OCI-LY1 (cell line): Measurements from ENCODE around the gene PRKCA.

Source experiments
- H2AFZ ChIP-seq: fragments of 200-600 bp; sonication (generic), shearing (Covaris generic); 2 replicates; pipeline ENCODE4 v1.6.0; 2014; ENCODE audit warnings: antibody characterized with exemption, mild to moderate bottlenecking, low read length
- H3F3A ChIP-seq: fragments of 200-600 bp; sonication (generic), shearing (Covaris generic); 2 replicates; pipeline ENCODE4 v1.6.0; 2014; ENCODE audit warnings: mild to moderate bottlenecking, antibody characterized with exemption, low read length, moderate library complexity; ENCODE audit not compliant: insufficient read depth
- H3K27ac ChIP-seq: fragments of 200-600 bp; sonication (generic); 2 replicates; pipeline ENCODE4 v1.5.1; 2014; ENCODE audit warnings: low read length, mixed run types, mild to moderate bottlenecking, low read depth; ENCODE audit not compliant: poor library complexity, severe bottlenecking
- H3K27me3 ChIP-seq: fragments of 200-600 bp; sonication (generic); 2 replicates; pipeline ENCODE4 v1.6.0; 2014; ENCODE audit warnings: antibody characterized with exemption, mild to moderate bottlenecking, low read length, moderate library complexity; ENCODE audit not compliant: insufficient read depth
- H3K36me3 ChIP-seq: fragments of 200-600 bp; sonication (generic); 2 replicates; pipeline ENCODE4 v1.6.1; 2014; ENCODE audit warnings: mild to moderate bottlenecking, antibody characterized with exemption, low read length, moderate library complexity, mixed read lengths; ENCODE audit not compliant: insufficient read depth
- H3K4me1 ChIP-seq: fragments of 200-600 bp; sonication (generic); 2 replicates; pipeline ENCODE4 v1.5.1; 2014; ENCODE audit warnings: mild to moderate bottlenecking, low read length, moderate library complexity; ENCODE audit not compliant: insufficient read depth, severe bottlenecking
- H3K4me2 ChIP-seq: fragments of 200-600 bp; sonication (generic), shearing (Covaris generic); 2 replicates; pipeline ENCODE4 v1.6.1; 2014; ENCODE audit warnings: low read length
- H3K4me3 ChIP-seq: fragments of 200-600 bp; sonication (generic); 2 replicates; pipeline ENCODE4 v1.5.1; 2014; ENCODE audit warnings: low read length, low read depth, mild to moderate bottlenecking, mixed read lengths; ENCODE audit not compliant: poor library complexity, severe bottlenecking
- H3K79me2 ChIP-seq: fragments of 200-600 bp; shearing (Covaris generic); 2 replicates; pipeline ENCODE4 v1.6.1; 2016; ENCODE audit warnings: mixed run types, low read length, mixed read lengths; ENCODE audit not compliant: insufficient read depth
- H3K9ac ChIP-seq: fragments of 200-600 bp; sonication (generic), shearing (Covaris generic); 2 replicates; pipeline ENCODE4 v1.6.1; 2014; ENCODE audit warnings: mild to moderate bottlenecking, low read length, mixed read lengths
- H3K9me2 ChIP-seq: fragments of 200-600 bp; sonication (generic), shearing (Covaris generic); 2 replicates; pipeline ENCODE4 v1.6.1; 2014; ENCODE audit warnings: low read depth, mild to moderate bottlenecking, low read length, mixed read lengths
- H3K9me3 ChIP-seq: fragments of 200-600 bp; shearing (Covaris generic); 2 replicates; pipeline ENCODE4 v1.6.1; 2014; ENCODE audit warnings: low read length, mixed read lengths
- H4K20me1 ChIP-seq: fragments of 200-600 bp; sonication (generic), shearing (Covaris generic); 2 replicates; pipeline ENCODE4 v1.6.0; 2016; ENCODE audit warnings: mild to moderate bottlenecking, low read length; ENCODE audit not compliant: insufficient read depth
- EZH2 ChIP-seq: fragments of 200-600 bp; sonication (generic), shearing (Covaris generic); IDR thresholded peaks from 2 replicates; pipeline ENCODE4 v1.8.0; 2017; ENCODE audit warnings: borderline replicate concordance, mixed run types, mild to moderate bottlenecking, antibody characterized with exemption, low read length, moderate library complexity, mixed read lengths
- TF ChIP-seq, protein P1 (sequence below): fragments of 200-600 bp; sonication (generic), shearing (Covaris generic); IDR thresholded peaks from 2 replicates; pipeline ENCODE4 v1.5.1; 2017; ENCODE audit warnings: mild to moderate bottlenecking, antibody characterized with exemption, low read length, moderate library complexity, mixed read lengths

Gene PRKCA

DNA sequence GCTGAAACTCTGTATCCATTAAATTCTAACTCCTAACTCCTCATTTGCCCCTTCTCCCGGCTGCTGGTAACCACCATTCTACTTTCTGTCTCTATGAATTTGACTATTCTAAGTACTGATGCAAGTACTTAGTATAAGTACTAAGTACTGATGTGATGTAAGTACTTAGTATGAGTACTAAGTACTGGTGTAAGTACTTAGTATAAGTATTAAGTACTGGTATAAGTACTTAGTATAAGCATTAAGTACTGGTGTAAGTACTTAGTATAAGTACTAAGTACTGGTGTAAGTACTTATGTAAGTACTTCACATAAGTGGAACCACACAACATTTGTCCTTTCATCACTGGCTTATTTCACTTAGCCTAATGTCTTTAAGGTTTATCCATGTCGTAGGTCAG, 32.3 kb upstream of the PRKCA start:
- no peak overlapping the region for H3K27ac ChIP-seq
- no peak overlapping the region for H3K4me2 ChIP-seq
- no peak overlapping the region for H3K4me3 ChIP-seq
- H3K9me2 ChIP-seq = no peaks in the 10 kb centered on the region
- H3K36me3 ChIP-seq = no peaks in the 10 kb centered on the region; the same call in 1 of the 2 replicates
- no peak overlapping the region for H2AFZ ChIP-seq
- H3K79me2 ChIP-seq = no peaks in the 10 kb centered on the region
- peaks cover 17% of the 10 kb centered on the region for H3K9me3 ChIP-seq
- H3K27me3 ChIP-seq = peaks cover 3% of the 10 kb centered on the region; the same call in 1 of the 2 replicates
- H4K20me1 ChIP-seq = no peaks in the 10 kb centered on the region
- no peak overlapping the region for H3K9ac ChIP-seq
- no peaks in the 10 kb centered on the region for H3K4me1 ChIP-seq
- H3F3A ChIP-seq = no peaks in the 10 kb centered on the region
- TF ChIP-seq, protein P1, sequence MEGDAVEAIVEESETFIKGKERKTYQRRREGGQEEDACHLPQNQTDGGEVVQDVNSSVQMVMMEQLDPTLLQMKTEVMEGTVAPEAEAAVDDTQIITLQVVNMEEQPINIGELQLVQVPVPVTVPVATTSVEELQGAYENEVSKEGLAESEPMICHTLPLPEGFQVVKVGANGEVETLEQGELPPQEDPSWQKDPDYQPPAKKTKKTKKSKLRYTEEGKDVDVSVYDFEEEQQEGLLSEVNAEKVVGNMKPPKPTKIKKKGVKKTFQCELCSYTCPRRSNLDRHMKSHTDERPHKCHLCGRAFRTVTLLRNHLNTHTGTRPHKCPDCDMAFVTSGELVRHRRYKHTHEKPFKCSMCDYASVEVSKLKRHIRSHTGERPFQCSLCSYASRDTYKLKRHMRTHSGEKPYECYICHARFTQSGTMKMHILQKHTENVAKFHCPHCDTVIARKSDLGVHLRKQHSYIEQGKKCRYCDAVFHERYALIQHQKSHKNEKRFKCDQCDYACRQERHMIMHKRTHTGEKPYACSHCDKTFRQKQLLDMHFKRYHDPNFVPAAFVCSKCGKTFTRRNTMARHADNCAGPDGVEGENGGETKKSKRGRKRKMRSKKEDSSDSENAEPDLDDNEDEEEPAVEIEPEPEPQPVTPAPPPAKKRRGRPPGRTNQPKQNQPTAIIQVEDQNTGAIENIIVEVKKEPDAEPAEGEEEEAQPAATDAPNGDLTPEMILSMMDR = no peak
- no peak for TF ChIP-seq EZH2

DNA sequence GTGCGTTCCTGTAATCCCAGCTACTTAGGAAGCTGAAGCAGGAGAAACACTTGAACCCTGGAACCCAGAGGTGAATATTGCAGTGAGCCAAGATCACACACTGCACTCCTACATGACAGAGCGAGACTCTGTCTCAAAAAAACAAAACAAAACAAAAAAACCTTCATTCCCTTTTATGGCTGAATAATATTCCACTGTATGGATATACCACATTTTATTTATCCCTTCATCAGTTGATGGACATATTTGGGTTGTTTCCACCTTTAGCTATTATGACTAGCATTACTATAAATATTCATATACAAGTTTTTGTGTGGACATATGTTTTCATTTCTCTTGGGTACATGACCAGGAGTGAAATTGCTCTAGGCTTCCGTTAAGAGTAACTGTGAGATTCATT, 30.9 kb upstream of the PRKCA start:
- Histone ChIP-seq H3F3A (no peaks in the 10 kb centered on the region), H3K27ac (no peak overlapping the region)

DNA sequence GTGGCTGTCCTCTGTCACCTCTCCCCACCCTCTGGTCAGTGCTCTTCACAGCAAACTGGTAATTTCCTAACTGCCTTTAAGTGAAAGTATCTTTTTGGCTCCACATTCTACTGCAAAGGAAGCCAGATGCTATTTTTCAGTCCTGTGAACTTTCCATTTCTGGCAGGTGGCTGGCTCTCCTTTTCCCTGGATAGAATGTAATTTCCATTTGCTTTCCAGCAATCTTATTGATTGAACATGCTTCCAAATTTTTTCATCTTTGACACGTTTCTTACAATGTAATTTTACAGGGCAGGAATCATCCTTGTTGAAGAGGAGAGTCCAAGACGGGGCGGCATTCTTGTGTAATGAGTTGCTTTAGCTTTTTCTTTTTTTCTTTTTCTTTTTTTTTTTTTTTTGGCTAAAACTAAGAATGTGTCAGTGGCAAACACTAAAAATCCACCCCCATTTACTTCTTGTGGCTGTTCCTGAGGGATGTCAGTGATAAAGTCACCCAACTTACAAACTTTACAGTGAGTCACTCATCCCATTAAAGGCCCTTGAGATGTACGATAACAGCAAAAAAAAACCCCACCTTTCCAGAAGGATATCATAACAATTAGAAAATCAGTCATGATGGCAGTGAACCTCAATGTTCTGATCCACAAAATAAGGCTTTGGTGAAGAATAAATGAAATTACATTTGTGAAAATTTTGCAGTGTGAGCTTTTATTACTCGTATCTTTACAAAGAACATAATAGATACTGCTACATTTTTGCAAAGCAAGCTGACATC, 29.4 kb upstream of the PRKCA start:
- Histone ChIP-seq H3K9ac (no peak overlapping the region), H4K20me1 (no peaks in the 10 kb centered on the region), H3K27ac (no peak overlapping the region), H3F3A (no peaks in the 10 kb centered on the region), H3K9me3 (peaks cover 17% of the 10 kb centered on the region), H3K9me2 (no peaks in the 10 kb centered on the region), H3K4me3 (no peak overlapping the region), H3K79me2 (no peaks in the 10 kb centered on the region), H3K4me1 (no peaks in the 10 kb centered on the region), H3K27me3 (peaks cover 3% of the 10 kb centered on the region; the same call in 1 of the 2 replicates), H3K4me2 (no peak overlapping the region), H3K36me3 (no peaks in the 10 kb centered on the region; the same call in 1 of the 2 replicates), H2AFZ (no peak overlapping the region)
- no peak for TF ChIP-seq EZH2
- TF ChIP-seq, protein P1 = no peak

More for the DNA sequence above, 30.9 kb upstream of the PRKCA start:
- H2AFZ ChIP-seq = no peak overlapping the region
- H3K4me2 ChIP-seq = no peak overlapping the region
- no peaks in the 10 kb centered on the region; the same call in 1 of the 2 replicates for H3K36me3 ChIP-seq
- H3K27me3 ChIP-seq = peaks cover 3% of the 10 kb centered on the region; the same call in 1 of the 2 replicates
- H3K9ac ChIP-seq = no peak overlapping the region
- H3K79me2 ChIP-seq = no peaks in the 10 kb centered on the region
- no peaks in the 10 kb centered on the region for H3K9me2 ChIP-seq
- TF ChIP-seq, protein P1 = no peak
- TF ChIP-seq EZH2 = no peak
- H3K9me3 ChIP-seq = peaks cover 17% of the 10 kb centered on the region
- H4K20me1 ChIP-seq = no peaks in the 10 kb centered on the region
- H3K4me1 ChIP-seq = no peaks in the 10 kb centered on the region
- no peak overlapping the region for H3K4me3 ChIP-seq
